Cardiac muscle cell (in vitro differentiated cells and primary cell): ENCODE measurements around the gene DLG3. TPM values are rescaled to one million over a fixed set of nuclear protein-coding genes. Genes with fewer than 3 reads are reported as not detected.
A peak's percentile ranks its signal among the peaks of the same experiment; 100 is the strongest.

Experiments used
- DNase-seq, 2 donors: peaks; one replicate each; pipeline versions ENCODE4 v3.0.0 to v3.0.0-alpha.2; 2010 to 2017; ENCODE audit warnings: low read depth in 1 of 2, low spot score in 1 of 2
- H3K27ac ChIP-seq: fragments of 200-600 bp; sonication (generic); 2 replicates; pipeline ENCODE4 v1.5.1; 2016
- H3K27me3 ChIP-seq: fragments of 200-600 bp; sonication (generic); 2 replicates; pipeline ENCODE4 v1.6.0; 2016; ENCODE audit warnings: control low read depth
- H3K36me3 ChIP-seq: fragments of 200-600 bp; sonication (generic); 2 replicates; pipeline ENCODE4 v1.5.1; 2016; ENCODE audit warnings: control low read depth
- H3K4me1 ChIP-seq: fragments of 200-600 bp; sonication (generic); 2 replicates; pipeline ENCODE4 v1.8.1; 2017; ENCODE audit warnings: low read depth, mild to moderate bottlenecking, mixed run types
- H3K4me3 ChIP-seq: fragments of 200-600 bp; sonication (generic); 2 replicates; pipeline ENCODE4 v1.5.1; 2016; ENCODE audit warnings: mild to moderate bottlenecking
- H3K9me3 ChIP-seq: fragments of 200-600 bp; sonication (generic); 2 replicates; pipeline ENCODE4 v1.5.1; 2017; ENCODE audit warnings: low read depth, mild to moderate bottlenecking, control low read depth
- CTCF ChIP-seq: IDR thresholded peaks from 2 replicates; pipeline ENCODE4 v1.5.1; 2012; ENCODE audit warnings: low read depth, mild to moderate bottlenecking, low read length
- polyA plus RNA-seq: library from polyadenylated mRNA; unstranded; fragments of >200 nt; fragmentation: Nextera tagmentation; extraction: Ambion mirVana; gene quantifications from 2 replicates; pipeline ENCODE4 v1.2.1, GENCODE V29; 2016
- total RNA-seq: library from RNA; depleted of rRNA; stranded (reverse); fragments of >200 nt; gene quantifications from 2 replicates; pipeline ENCODE4 v1.2.3, GENCODE V29; 2016

DLG3 gene
- total and polyA plus RNA-seq, 2 experiments from 2014 or later = 28.8 to 50.1 TPM

DNA sequence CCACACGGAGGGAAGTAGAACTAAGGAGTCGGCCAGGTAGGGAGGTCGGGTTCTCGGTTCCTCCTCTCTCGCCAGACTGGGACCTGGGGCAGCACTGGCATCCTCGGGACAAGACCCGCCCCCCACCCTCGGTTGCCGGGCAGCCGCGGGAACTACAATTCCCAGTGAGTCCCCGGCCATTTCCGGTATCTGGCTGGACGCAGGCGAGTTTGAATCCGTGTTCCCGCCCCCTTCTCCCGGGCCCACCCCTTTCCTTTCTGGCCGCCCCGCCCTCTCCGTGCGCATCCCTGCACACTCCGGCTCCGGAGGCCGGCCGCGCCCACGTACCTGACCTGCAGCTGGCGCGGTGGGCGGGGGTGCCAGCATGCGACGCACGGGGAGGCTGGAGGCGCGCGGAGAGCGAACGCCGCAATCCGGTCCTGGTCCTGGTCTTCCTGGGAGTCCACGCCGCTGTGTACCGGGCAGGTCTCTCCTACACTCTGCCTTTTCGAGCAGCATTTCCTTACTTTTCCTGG, 10.2 kb upstream of the DLG3 start:
- no peaks in the 10 kb centered on the region for H3K36me3 ChIP-seq
- no peak for TF ChIP-seq CTCF
- peak overlapping the region; percentile 87 for H3K27ac ChIP-seq
- no peaks in the 10 kb centered on the region for H3K27me3 ChIP-seq
- peaks cover 5% of the 10 kb centered on the region for H3K4me1 ChIP-seq
- peak overlapping the region; percentile 61 for H3K4me3 ChIP-seq
- no peaks in the 10 kb centered on the region for H3K9me3 ChIP-seq
- DNase-seq = peak; percentile 80 to 90

- Histone ChIP-seq H3K4me3 (peak overlapping the region; percentile 61), H3K27ac (peak overlapping the region; percentile 87), H3K9me3 (no peaks in the 10 kb centered on the region), H3K36me3 (no peaks in the 10 kb centered on the region), H3K4me1 (peaks cover 5% of the 10 kb centered on the region), H3K27me3 (no peaks in the 10 kb centered on the region)
- no peak for TF ChIP-seq CTCF
- DNase-seq = peak; percentile 51 to 58
These were observed 9.6 kb upstream of the DLG3 start for GRCh38 chrX:70434914-70435586.

DNA sequence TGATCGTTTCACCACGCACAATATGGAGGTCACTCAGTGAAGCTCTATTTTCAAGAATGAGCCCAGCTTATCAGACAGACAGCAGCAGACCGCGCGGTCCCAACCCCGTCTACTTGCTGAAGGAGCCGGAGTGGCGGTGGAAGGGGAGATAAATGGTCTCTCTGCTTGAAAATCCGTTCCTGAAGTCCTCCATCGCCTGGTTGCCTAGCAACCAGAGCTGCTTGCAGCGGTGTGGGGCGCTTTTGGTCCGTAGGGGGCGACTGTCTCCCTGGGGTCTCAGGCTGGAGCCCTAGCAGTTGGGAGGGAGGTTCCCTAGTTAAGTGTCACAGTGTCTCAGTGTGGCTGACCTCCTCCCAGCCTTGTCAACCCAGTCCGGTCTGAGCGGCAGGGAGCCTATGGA, 8.3 kb upstream of the DLG3 start:
- no peaks in the 10 kb centered on the region for H3K9me3 ChIP-seq
- DNase-seq = peak; percentile 27 to 66
- H3K27me3 ChIP-seq = peaks cover 4% of the 10 kb centered on the region
- no peaks in the 10 kb centered on the region for H3K36me3 ChIP-seq
- peak; percentile 23 for TF ChIP-seq CTCF
- peaks cover 5% of the 10 kb centered on the region for H3K4me1 ChIP-seq
- no peak overlapping the region for H3K4me3 ChIP-seq
- no peak overlapping the region for H3K27ac ChIP-seq

DNA sequence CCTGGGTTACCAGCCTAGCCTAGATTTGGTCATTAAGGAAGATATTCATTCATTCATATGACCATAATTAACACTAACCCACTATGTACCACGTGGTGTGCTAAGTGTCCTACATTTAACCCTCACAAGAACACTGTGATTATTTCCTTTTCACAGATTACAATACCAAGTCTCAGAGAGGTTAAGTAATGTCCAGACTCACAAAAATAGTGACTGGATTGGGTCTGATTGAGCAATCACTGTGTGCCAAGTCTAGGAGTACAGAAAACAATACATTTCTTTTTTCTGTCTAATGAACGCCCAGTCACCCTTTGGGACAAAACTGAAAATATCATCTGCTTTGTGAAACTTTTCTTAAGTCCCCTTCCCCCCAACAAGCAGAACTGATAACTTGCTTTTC, 7.6 kb upstream of the DLG3 start:
- Histone ChIP-seq H3K27ac (no peak overlapping the region), H3K9me3 (no peaks in the 10 kb centered on the region), H3K36me3 (no peaks in the 10 kb centered on the region), H3K4me1 (peaks cover 5% of the 10 kb centered on the region), H3K27me3 (peaks cover 11% of the 10 kb centered on the region), H3K4me3 (no peak overlapping the region)
- TF ChIP-seq CTCF = no peak
- peak in 1 of 2 donors; percentile 32 for DNase-seq

DNA sequence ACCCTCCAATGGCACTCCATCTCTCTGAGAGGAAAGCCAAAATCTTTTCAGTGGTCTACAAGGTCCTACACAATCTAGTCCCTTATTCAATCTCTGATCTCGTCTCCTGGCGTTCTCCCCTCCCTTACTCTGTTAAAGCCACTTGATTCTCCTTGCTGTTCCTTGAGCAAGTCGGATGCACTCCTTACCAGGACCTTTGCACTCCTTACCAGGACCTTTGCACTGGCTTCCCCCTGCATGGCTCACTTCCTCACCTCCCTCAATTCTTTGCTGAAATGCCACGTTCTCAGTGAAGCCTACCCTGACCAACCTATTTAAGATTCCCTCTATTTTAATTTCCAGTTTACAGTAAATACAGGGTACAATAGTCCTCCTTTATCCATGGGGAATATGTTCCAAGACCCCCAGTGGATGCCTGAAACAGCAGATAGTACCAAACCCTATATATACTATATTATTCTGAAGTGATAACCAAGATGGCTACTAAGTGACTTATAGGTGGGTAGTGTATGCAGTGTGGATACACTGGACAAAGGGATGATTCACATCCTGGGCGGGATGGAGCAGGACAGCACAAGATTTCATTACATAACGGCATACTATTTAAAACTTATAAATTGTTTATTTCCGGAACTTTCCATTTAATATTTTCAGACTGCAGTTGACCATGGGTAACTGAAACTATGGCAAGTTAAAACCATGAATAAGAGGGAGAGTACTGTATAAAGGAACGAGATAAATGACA, 6.5 kb upstream of the DLG3 start:
- TF ChIP-seq CTCF = no peak
- Histone ChIP-seq H3K4me3 (no peak overlapping the region), H3K9me3 (no peaks in the 10 kb centered on the region), H3K36me3 (no peaks in the 10 kb centered on the region), H3K27ac (no peak overlapping the region), H3K4me1 (peaks cover 5% of the 10 kb centered on the region), H3K27me3 (peaks cover 22% of the 10 kb centered on the region)
- no peak for DNase-seq
